HG03175 (cell line): ENCODE measurements around the gene DDX42.
"Not testable (repeated sequence)": the region's sequence is repeated elsewhere in the genome, so short reads cannot be mapped to it uniquely, and the experiment has no call there.

Experiments used
- ATAC-seq: cut with Tn5 transposase; IDR thresholded peaks from one replicate; pipeline ENCODE4 v1.9.1; 2021; ENCODE audit warnings: mild to moderate bottlenecking, moderate library complexity; ENCODE audit not compliant: unreplicated experiment

The DDX42 gene

GRCh38 chr17:63837480-63837879, 63.5 kb downstream of the DDX42 start:
- no peak for ATAC-seq

DNA sequence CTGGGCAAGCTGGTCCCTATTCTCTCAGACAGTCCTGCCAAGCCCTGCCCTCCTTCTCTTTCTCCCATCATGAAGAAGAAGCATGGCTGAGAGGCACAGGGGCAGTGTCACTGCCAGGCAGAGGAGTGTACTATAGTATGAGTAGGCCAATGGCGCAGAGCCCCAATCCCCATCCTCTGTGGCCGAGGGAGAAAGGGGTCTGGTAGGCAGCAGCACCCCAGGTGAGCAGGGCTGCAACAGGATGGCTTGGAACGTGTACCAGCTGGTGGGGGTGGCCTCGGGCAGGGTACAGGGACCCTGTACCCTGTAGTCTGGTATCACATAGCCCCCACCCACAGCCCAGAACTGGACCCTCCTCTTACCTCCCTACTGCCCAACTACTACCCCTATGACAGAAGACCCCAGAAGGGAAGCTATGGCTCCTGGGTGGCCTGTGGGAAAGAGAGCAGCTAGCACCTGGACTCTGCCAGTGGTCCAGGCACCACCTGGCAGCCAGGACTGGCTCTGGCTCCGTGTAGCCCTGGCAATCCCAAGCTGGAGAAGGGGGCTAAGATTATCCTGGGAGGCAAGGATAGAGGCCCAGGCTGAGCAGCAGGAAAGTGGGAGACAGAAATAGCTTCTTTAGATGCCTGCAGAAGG, 64.1 kb downstream of the DDX42 start:
- no peak for ATAC-seq

DNA sequence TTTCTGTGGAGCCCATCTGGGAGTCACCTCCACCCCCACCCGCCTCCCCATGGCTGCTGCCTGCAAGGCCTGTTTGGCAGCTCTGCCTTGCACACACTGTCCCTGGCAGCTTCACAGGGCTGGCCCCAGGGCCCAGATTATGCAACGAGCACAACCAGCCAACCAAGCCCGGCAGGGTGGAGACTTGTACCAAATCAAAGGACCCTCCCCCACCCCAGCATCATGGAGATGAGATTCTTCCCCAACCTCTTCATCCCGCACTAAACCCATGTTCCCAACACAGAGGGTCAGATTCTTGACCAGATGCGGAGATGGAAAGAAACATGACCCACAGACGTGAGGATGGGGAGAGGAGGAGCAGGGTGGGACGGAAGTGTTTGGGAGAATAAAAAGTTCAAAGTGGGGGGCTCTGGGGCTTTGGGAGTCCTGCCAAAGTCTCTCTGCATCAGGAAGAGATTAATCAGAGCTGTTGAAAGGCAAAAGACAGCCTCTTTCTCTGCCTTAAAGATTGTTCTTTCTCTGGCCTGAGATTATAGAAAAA, 64.7 kb downstream of the DDX42 start:
- no peak for ATAC-seq

DNA sequence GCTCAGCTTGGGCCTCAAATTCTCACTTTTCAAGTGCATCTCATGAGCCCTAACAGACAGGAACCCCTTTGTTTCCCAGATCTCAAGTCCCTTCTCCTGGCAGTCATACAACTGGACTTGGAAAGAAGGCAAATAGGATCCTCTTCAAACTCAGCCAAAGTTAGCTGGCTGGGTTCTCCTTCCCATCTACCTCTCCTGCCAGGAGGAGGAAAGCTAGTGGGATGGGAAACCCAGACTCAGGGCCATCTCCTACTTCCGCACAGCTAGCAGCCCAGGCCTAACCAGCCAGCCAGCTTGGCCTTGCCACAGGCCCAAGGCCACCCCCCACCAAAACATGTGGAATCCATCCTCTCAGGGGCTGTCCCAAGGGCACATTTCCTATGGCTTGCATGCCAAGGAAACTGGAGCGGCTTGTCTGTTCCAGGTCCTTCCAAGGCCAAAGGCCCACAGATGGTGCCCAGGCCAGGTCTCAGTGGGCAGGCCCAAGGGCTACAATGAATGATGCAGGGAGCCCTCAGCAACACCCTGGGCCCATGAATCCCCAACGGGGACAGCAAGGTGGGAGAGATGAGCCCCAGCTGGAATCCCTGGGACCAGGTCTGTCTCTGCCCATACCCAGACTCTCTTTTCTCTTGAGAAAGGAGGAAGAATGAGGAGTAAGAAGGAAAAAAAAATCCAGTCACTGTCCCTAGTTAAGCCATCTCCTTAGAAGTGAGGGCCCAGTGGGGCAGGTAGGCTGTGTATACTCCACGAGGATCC, 66.8 kb downstream of the DDX42 start:
- ATAC-seq, result no peak

- ATAC-seq, result no peak
These were observed 67.6 kb downstream of the DDX42 start for GRCh38 chr17:63841350-63842172.

- ATAC-seq, result peak; percentile 24
These were observed 68.2 kb downstream of the DDX42 start for GRCh38 chr17:63842173-63842539.

DNA sequence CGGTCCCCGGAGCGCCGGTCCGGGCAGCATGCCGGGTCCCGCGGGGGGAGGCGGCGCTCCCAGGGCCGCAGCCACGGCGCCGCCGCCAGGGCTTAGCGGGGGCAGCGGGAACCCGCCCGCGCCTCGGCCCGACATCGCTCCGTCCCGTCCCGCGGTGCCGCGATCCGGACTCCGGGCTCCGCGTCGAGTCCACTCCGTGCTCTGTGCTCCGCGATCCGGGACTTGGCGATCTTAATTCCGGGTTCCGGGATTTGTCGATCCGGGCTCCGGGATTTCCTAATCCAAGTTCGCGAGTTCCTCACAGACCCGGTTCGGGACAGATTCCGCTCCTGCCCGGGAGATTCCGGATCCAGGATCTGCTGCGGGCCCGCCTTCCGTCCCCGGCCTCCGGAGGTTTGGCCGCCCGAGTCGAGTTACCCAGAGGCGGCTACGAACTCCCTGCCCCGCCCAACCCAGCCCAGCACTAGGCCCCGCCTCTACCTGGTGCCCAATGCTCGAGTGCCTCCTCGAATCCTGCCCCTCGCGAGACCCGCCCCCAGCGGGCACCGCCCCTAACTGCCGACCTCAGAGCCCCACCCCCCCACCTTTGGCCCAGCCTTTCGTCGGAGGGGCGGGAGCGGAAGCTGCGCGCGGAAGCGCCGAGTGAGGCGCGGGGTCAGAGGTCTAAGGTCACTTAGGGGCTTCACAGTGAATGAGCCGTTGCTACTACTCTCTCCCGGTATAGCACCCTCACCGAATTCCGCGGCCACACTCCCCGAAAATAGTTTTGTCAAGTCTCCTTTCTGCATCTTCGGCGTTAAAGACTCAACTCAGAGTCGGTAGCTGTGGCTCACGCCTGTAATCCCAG, 68.8 kb downstream of the DDX42 start, which contains the start of gene SMARCD2:
SMARCD2 (minus strand) TSS at position 146 of the 847 bp plus-strand sequence; CDS start at position 135, 11 bp downstream.
- ATAC-seq, result peak; percentile 73

DNA sequence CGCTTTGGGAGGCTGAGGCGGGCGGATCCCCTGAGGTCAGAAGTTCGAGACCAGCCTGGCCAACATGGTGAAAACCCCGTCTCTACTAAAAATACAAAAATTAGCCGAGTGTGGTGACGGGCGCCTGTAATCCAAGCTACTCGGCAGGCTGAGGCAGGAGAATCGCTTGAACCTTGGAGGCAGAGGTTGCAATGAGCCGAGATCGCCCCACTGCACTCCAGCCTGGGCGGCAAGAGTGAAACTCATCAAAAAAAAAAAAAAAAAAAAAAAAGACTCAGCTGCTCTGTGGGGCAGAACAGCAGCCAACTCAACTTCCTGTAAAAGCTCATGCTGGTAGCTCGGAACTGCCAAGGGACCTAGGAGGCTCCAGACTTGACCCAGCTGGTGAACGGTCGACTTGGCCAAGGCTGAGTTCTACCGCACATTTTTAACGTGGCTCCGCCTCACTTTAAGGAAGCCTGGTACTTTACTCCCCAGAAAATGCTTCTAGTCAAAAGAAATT, 69.5 kb downstream of the DDX42 start:
- ATAC-seq, result peak; percentile 30

DNA sequence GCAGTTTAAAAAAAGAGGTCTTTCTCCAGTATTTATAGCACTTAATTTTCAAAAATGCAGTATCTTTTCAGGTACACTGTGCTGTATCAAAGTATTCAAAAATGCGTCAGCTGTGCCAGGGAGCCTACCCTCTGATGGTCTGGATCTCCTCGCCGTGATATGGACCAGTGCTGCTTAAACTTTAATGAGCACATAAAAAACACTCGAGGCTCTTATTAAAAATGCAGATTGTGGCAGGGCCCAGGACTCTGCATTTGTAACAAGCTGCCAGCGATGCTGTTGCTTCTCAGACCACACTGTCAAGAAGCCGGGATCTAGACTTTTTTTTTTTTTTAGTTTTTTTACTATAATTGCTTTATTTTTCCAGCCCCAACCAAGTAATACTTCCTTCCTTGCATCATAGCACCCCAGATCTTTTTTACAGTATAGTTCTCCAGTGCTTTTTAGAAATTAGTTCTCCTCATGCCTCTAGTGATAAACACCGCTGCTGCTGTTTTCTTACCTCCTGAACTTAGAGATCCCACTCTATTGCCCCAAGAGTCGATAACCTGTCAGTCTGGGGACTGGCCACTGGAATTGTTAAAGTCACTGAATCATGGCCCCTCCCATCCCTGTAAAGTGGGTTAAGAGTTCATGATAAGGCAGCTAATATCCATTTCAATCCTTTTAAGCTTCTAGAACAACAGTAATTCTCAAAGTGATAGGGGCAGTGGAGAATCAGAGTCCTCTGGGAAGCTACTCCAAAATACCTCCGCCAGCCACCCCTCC, 70.1 kb downstream of the DDX42 start:
- no peak for ATAC-seq

DNA sequence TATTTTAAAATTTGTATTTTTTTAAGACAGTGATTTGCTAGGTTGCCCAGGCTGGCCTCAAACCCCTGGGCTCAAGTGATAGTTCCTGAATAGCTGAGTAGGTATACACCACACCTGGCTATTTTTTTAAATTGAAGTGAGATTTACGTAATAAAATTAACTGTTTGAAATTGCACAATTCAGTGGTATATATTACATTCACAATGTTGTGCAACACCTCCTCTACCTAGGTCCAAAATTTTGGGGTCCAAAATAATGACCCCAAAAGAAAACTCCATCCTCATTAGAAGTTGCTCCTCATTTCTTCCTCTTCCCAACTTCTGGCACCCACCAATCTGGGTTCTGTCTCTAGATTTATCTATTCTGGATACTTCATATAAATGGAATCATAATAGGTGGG, 71.5 kb downstream of the DDX42 start:
- ATAC-seq, result no peak

- ATAC-seq, result no peak
These were observed 73.7 kb downstream of the DDX42 start for GRCh38 chr17:63847525-63848249.

DNA sequence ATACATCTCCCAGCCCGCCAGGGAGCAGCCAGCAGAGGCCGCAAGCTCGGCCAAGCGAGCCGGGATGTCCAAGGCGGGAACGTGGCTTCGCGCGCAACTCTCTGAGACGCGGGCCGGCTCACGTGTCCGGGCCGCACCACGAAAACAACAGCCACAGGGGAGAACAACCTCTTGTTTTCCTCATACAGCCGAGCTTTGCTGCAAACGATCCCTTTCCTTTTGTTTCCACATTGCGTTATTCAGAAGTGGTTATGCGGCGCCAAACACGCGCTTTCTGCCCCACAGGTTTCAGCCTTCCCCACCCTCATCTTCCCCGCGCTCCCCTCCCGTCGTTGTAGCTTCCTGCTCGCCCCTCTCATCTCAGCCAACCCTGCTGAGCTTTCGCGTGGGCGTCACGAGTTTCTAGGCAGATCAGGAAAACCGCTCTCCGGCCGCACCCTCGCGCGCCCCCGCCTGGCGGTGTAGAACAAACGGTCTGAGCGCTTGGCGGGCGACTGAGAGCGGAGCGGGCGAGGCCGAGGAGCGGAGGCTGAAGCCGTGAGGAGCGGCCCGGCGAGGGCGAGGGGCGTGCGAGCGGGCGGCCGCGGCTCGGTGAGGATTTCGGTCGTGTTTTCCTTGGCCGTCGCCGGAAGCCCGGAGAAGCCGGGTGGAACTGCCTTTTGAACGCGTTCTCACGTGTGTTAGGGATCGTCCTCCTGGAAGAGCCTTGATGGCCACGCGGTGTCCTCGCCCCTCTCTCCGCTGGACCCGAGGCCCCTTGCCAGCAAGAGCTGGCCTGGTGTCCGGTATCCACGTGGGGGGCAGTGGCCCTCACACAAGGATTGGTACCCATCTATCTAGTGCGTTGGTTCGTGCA, 75.1 kb downstream of the DDX42 start:
- ATAC-seq, result peak; percentile 97

DNA sequence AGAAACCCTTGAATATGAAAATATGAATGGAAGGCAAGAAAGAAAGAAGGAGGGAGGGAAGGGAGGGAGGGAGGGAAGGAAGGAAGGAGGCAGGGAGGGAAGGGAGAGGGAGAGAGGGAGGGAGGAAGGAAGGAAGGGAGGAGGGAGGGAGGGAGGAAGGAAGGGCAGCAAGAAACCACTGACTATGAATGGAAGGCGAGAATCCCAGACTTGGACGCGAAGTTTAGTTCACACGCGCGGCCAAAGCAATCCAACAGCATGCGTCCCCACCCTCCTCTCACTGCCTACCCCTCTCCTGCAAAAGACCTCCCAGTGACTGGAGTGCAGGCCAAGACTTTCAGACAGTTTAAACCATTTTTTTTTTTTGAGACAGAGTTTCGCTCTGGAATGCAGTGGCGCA, 76.4 kb downstream of the DDX42 start:
- ATAC-seq, result no peak

GRCh38 chr17:63853260-63853659, 79.3 kb downstream of the DDX42 start:
- no peak for ATAC-seq

- no peak for ATAC-seq
These were observed 80.7 kb downstream of the DDX42 start for GRCh38 chr17:63854709-63855108.

DNA sequence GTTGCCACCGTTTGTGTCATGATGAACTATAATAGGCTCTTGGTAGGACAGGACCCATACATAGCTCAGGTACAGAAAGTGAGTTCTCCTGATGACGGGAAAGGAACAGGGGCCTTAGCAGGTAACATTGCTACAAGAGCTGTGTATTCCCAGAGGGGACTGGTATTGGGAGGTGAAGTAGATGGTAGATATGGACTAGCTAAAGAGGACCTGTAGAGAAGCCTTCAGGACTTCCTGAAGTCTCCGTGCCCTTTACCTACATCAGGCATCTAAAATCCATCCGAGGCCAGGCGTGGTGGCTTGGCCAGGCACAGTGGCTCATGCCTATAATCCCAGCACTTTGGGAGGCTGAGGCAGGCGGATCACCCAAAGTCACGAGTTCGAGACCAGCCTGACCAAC, 81.2 kb downstream of the DDX42 start:
- ATAC-seq, result no peak

DNA sequence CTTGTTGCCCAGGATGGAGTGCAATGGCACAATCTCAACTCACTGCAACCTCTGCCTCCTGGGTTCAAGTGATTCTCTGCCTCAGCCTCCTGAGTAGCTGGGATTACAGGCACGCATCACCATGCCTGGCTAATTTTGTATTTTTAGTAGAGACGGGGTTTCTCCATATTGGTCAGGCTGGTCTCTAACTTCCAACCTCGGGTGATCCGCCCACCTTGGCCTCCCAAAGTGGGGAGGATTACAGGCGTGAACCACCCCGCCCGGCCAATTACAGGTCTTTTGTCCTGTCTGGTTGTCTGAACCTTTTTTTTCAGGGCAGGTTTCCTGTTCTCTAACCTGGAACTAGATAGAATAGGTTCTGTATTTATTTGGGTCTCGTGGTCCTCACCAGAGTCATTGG, 82.5 kb downstream of the DDX42 start:
- ATAC-seq, result not testable (repeated sequence)

DNA sequence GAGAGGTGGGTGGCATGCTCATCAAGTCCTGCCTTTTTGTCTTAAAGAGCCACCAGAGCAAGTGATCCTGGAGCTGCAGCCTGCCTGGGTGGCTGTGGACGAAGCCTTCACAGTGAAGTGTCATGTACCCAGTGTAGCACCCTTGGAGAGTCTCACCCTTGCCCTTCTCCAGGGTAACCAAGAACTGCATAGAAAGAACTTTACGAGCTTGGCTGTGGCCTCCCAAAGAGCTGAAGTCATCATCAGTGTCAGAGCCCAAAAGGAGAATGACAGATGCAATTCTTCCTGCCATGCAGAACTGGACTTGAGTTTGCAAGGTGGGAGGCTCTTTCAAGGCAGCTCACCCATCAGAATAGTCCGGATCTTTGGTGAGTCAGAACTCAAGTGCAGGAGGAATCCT, 85.3 kb downstream of the DDX42 start:
- no peak for ATAC-seq
